ENCODE measurements around the gene CD6.

Gene CD6

DNA sequence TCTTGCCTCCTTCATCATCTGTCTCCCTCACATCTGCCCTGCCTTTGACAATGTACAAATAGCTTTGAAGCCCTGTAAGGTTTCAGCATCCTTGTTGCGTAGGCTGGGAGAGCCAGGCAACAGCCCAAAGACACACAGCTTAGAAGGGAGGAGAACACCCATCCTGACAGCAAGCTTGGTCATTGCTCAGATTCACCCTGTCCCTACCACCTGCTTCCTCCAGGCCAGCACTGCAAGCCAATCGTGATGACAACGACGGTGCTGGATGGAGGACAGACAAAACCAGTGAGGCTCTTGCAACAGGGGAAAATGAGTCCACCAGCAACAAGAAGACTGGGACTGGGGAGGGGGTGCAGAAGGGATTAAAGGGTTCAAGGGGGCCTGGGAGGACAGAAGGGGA, 97.9 kb downstream of the CD6 start:
- in situ Hi-C loops (cut with HindIII; ENCODE audit: low sequenced_read_pairs) = no loop called here
